Measurements from ENCODE around the gene SC5D.

The SC5D gene

GRCh38 chr11:121356357-121356756 lies 63.8 kb downstream of the SC5D start:
- no peak for FAIRE-seq
- TF ChIP-seq, protein P1, sequence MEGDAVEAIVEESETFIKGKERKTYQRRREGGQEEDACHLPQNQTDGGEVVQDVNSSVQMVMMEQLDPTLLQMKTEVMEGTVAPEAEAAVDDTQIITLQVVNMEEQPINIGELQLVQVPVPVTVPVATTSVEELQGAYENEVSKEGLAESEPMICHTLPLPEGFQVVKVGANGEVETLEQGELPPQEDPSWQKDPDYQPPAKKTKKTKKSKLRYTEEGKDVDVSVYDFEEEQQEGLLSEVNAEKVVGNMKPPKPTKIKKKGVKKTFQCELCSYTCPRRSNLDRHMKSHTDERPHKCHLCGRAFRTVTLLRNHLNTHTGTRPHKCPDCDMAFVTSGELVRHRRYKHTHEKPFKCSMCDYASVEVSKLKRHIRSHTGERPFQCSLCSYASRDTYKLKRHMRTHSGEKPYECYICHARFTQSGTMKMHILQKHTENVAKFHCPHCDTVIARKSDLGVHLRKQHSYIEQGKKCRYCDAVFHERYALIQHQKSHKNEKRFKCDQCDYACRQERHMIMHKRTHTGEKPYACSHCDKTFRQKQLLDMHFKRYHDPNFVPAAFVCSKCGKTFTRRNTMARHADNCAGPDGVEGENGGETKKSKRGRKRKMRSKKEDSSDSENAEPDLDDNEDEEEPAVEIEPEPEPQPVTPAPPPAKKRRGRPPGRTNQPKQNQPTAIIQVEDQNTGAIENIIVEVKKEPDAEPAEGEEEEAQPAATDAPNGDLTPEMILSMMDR (IDR thresholded peaks at IDR 0.05; ENCODE audit: insufficient read depth, missing control alignments) = no peak
- DNase-seq (ENCODE audit: insufficient read length, low spot score) = no peak

Measured in D721Med (cell line).